HG02885 (cell line): ENCODE measurements around the gene KRI1.
"Not testable (repeated sequence)": the region's sequence is repeated elsewhere in the genome, so short reads cannot be mapped to it uniquely, and the experiment has no call there.

Source experiments
- ATAC-seq: cut with Tn5 transposase; IDR thresholded peaks from one replicate; pipeline ENCODE4 v1.9.1; 2021; ENCODE audit warnings: mild to moderate bottlenecking; ENCODE audit not compliant: unreplicated experiment, poor library complexity

KRI1 gene

DNA sequence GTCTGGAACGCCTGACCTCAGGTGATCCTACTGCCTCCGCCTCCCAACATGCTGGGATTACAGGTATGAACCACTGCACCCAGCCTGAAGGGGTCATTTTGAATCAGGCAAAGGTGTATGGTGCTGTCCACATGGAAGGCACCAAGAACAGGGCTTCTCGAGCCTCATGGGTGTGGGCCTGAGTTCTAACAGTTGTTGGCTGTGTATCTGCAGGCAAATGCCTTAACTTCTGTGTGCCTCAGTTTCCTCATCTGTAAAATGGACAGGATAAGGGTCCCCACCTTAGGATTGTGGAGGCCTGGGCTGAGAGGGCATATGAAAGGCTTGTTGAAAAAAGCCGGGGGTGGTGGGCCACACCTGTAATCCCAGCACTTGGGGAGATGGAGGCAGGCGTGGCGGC, 12.1 kb upstream of the KRI1 start:
- ATAC-seq = no peak

DNA sequence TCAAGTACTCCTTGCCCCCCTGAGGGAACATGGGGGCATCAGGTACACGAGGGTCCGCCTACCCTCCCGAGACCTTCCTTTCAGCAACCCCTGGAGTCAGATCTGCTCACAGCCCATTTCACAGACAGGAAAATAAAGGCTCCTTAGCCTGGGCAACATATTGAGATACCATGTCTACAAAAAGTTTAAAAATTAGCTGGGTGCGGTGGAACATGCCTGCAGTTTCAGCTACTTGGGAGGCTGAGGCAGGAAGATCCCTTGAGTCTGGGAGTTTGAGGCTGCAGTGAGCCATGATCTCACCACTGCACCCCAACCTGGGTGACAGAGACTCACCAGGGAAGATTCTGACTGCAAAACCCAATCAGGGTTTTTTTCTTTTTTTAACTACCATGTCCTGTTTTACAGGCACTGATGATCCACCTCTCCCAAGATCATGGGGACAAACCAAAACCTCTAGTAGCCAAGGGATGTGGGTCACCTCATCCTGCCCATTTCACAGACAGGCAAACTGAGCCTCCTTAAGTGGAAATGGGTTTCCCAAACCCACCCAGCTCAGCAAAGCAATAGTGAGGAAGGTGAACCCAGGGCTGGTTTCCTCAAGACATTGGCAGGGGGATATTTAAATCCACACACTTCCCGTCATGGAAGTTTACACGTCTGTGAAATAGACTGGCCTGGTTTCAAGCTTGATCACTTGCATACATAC, 9.4 kb upstream of the KRI1 start:
- ATAC-seq = no peak

DNA sequence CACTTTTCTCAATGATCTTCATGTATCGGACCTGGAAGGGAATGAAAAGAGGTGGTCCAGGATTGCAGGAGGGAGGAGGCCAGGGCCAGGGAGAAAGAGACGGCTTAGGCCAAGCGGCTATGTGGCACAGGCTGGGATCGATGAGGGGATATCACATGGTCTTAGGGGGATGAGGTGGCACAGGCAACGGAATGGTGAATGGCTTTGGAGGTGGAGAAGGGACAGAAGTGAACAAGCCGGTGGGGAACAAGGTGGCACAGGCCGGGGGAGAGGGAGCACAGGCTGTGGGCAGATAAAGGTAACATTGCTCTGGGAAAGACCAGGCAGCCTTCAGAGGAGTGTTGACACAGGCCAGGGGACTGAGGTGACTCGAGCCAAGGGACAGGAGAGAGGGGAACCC, 8.7 kb upstream of the KRI1 start:
- ATAC-seq = no peak

DNA sequence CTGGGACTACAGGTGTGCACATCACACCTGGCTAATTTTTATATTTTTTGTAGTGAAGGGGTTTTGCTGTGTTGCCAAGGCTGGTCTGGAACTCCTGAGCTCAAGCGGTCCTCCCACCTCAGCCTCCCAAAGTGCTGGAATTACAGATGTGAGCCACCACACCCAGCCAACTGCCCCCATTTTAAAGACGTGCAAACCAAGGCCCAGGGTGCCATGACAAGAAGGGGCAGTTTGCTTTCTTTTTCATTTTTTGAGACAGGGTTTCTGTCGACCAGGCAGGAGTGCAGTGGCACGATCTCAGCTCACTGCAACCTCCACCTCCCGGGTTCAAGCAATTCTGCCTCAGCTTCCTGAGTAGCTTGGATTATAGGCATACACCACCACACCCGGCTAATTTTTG, 8.0 kb upstream of the KRI1 start:
- ATAC-seq = not testable (repeated sequence)

DNA sequence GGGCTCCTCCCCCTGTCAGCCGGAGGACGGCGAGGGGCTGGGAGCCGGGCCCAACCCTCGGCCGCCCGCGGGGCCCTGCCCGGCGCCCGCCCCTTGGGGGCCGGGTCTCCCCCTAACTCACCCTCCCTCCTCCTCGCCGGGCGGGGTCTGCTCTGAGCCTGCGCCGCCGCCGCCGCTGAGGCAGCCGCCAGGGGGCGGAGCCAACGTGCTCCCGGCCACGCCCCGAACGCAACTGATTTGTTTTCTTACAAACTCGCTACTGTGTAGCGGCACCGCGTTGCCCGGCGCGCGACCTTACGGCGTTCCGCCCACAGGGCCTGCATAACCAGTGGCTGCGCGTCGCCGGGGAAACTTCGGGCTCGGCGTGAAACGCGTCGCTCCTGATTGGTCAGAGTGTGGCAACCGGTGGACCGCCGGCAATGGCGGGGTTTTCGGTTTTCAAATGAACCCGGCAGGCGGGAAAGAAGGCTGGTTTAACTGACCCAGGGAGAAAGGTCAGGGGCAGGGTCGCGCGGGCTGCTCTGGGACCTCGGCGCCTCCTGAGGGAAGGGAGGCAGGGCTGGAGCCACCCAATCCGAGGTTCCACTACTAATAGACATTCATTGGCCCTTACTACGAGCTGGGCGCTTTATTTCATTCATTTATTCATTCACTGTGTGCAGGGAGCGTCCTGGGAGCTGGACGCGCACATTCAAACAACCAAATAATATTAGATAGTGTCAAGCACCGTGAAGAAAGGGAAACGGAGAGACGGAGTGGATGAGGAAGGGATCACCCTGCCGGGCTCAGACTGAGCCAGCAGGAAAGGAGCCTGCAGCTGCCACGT, 3.2 kb upstream of the KRI1 start, which contains the start of gene CDKN2D:
TSS of gene CDKN2D (minus strand) at position 154 of the 826 bp plus-strand sequence. CDS start 326 bp downstream, outside the sequence.
- peak; percentile 66 for ATAC-seq

DNA sequence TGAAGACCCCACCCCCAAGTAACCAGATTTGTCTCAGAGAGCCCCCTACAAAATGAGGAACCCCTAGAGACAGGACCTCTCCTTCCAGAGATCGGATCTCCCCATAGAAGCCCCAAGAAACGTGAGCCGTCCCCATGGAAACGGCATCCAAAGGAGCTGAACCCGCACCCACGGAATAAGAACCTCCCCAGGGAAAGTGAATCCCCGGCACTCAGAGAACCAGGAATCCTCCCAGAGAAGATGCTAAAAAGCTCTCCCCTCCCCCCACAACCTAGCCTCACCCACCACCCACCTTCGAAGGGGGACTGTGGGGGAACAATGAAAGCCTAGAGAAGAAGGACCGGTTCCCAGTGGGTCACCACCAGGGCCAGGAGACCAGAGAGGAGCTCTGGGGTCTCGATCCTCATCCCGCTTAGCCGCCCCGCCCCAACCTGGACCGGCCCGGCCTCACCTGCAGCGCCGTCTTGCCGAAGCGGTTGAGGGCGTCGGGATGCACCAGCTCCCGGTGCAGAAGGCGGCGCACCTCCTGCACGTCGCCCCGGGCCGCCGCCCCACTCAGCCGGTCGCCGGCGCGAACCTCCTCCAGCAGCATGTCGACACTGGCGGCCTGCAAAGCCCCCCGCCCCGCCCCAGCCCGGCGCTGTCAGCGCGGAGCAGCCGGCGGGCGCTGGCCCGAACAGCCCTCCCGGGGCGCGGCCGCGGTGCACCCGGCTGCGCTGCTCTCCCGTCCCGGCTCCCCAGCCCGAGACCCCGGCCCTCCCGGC, 2.4 kb upstream of the KRI1 start:
- peak; percentile 1 for ATAC-seq

DNA sequence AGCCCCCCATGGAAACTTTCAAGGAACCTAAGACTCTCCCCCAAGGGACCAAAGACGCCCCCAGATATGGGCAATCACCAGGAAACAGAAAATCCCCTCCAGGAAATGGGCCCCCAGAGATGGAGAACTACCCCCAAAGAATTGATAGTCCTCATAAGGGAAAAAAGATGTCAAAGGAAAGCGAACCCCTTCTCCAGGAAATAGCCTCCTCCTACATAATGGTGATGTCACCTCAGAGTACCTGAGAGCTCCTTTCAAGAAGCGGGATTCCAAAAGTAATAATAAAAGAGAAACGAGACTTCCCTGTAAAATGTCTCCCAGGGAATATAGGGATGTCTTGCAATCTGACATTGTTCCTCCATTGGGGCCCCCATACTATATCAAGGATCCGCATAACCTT, 1.8 kb upstream of the KRI1 start:
- ATAC-seq = no peak

DNA sequence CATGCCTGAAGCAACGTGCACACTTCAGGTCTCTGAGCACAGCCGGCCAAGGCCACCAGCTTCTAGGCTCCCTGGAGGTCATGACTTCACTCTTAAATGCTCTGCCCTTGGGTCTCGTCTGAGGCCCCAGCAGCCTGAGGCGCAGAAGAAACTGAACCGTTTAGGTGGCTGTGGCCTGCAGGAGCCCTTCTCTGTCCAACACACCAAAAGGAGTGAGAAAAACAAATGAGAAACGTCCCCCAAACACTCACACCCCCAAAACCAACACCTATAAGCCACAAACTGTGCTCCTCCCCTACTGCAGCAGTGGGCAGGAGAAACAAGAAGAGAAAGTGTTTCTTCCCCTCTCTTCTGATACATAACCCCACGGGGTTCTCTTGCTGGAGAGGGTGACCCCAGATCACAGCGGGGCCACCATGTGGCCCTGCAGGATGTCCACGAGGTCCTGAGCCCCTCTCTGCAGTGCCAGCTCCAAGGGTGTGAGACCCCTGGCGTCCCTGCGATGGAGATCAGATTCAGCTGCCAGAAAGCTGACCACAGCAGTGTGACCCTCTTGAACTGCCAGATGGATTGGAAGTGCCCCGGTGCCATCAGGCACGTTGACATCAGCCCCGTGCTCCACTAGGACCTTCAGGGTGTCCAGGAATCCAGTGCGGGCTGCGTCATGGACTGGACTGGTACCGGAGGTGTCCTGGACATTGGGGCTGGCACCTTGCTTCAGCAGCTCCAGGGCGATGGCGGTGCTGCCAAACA, 1.0 kb upstream of the KRI1 start:
- no peak for ATAC-seq

DNA sequence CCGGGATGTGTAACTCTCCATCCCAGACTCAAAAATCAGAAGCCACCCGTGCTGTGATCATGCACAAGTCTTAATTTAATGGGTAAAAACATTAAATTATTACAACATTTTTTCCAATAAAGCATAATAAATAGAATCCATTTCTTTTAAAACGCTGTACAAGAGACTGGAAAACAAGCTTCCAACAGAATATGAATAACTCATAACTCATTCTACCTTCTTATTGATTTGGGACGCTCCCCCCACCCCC, 523 bp upstream of the KRI1 start:
- ATAC-seq = no peak

DNA sequence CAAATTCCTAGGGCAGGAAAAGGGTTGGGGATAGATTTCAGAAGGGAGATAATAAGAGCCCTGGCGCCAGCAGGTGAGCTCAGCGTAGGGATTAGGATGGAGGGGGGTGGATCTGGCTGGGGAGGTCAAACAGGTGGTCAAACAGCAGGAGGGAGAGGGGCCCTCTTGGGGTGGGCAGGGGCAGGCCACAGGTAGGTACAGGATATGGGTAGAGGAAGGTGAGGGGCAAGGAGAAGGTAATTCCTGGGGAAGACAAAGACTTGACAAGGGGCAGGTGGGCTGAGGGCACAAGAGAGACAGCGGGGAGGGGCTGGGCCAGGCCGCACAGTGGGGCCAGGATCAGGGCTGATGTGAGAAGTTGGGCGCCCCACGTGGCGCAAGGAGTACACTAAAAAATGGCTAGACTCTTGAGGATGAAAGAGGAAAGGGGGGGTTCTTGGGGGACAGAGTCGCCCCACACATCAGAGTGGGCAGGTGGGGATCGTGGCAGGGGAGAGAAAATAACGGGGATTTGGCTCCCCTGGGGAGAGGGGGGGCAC, 713 bp downstream of the KRI1 start:
- no peak for ATAC-seq

DNA sequence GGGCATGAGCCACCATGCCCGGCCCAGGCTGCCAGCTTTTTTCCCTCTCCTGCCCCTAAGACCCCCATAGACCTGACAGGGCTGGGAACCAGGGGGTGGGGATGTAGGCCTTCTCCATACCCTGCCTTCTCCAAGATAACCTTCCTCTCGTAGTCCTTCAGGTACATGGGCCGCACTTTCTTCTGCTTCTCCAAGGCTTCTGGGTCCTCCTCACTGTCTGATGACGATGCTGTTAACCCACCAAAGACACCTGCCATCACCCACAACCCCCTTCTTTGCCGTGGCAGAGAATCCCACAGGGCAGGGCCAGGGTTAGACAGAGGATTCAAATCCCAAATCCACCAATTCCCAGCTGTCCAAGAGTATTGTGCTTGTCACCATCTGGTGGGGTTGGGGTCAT, 3.2 kb downstream of the KRI1 start:
- no peak for ATAC-seq

DNA sequence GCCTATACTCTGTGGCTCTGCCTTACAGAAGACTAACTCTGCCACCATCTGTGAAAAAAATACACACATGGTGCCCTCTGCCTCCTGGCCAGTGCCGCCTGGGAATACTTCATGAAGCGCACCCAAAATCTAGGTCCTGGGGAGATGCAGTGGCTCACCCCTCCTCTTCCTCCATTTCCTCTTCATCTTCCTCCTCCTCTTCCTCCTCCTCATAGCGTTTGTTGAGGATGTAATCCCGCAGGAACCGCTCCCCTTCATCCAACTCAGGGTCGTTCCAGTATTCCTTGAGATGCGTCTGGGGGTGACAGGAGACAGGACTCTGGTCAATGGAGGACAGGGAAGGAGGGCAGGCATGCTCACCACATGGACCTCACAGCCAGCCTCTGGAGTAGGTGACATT, 5.7 kb downstream of the KRI1 start:
- no peak for ATAC-seq

DNA sequence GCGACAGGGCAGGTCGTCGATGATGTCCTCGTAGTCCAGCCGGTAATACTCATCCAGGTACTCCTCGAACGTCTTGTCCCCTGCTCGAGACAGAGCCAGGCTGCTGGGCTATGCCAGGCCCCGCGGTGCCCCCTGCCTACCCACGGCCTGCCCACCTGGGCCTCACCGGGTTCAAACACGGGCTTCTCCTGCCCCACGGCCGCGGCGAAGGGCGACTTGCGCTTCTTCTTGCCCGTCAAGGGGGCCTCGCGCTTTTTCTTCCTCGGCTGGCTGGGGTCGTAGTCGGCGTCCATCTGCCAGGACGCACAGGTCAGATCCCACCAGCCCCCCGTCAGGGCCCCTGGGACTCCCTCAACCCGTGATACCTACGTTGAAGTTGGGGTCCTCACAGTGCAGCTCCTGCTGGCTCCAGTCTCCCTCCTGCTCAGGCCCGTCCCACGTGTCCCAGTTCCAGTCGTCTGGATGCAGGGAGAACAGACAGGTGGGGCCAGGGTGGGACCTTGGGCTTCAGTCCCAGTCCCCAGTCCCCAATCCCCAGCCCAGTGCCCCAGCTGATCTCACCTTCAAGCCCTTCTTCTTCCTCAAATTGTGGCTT, 8.1 kb downstream of the KRI1 start:
- ATAC-seq = no peak

DNA sequence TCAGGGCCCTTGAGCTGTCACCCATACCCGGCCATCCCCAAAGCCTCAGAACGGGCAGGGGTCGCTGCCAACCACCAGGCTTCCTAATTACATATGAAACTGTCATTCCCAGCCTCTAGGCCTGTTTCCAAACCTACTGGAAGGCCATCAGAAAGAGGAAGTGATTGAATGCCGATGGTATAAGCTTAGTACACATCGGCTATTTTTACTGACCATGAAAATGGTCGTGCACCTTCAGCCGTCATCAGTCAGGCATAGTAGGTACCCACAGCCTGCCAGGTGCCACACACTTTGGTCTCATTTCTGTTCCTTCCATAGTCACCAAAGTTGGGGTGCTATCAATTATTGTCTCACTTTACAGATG, 10.2 kb downstream of the KRI1 start:
- ATAC-seq = no peak

DNA sequence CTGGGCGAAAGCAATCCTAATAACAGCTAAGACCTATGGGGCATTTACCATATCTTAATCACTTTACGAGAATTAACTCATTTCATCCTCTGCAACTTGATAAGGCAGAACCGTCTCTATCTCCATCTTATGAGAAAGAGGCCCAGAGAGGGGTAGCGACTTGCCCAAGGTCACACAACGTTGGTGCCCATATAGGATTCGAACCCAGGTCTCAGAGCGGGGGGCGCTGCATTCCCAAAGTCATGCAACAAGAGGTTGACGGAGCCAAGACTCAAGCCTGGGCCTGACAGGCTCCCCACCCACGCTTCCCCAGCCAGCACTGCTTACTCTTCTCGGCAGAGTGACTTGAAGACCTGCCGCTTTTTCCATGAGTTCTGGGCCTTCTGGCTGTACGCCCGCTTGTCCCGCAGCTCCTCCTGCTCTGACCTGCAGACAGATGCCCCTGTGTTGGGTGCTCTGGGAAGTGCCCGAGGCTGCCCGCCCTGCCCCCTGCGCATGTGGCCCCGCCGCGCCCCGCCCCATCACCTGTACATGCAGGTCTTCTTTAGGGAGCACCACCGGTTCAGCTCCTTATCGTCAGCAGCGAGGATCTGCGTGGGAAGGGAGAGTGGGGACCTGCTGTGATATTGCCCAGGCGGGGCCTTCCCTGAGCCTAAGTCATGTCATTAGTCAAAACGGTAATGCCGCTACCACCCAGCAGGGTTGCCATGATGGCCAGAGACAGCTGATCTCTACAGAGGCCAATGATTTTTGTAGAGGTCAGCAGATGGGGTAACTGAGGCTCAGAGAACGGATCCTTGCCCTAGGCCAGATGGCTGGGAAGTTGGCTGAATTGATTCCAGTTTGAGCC, 10.8 kb downstream of the KRI1 start:
- ATAC-seq = no peak

DNA sequence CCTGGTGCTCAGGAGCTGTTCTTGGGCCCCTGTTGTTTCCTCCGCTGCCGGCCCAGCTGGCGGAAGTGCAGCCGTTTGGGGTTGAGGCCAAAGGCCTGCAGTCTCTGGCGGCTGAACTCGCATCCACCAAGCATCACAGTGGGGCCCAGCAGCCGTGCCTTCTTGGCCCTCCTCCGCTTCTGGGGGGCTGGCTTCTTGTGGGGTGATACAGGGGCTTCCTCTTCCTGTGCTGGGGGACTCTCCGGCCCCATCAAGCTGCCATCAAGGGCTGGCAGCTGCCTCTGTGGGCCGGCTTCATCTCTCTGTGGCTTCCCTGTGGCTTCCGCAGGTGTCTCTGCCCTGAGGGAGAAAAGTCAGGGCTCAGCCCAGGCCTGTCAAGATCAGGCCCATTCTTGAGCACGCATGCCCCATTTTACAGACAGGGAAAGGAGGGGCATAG, 11.8 kb downstream of the KRI1 start:
- ATAC-seq = no peak

DNA sequence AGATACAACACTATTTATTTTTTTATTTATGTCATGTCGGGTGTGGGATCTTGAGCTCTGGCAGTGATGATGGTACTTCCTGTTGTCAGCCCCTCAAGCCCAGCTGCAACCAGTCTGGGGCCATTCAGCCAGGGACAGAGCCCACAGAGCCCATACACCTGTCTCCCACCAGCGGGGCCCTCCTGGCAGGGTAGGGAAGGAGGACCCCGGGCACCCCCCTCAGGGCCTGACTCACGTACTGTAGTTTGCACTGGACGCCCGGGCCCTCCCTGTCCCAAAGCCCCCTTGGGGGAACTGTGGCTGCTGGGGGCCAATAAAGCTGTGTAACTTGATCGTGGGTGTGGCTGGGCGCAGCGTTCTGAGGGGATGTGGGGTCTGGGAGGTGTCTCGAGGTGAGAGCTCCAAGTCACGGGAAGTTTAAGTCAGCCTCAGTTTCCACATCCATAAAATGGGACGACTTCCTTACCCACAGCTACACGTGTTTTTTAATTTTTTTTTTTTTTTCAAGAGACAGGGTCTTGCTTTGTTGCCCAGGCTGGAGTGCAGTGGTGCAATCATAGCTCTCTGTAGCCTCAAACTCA, 12.6 kb downstream of the KRI1 start:
- ATAC-seq = no peak

DNA sequence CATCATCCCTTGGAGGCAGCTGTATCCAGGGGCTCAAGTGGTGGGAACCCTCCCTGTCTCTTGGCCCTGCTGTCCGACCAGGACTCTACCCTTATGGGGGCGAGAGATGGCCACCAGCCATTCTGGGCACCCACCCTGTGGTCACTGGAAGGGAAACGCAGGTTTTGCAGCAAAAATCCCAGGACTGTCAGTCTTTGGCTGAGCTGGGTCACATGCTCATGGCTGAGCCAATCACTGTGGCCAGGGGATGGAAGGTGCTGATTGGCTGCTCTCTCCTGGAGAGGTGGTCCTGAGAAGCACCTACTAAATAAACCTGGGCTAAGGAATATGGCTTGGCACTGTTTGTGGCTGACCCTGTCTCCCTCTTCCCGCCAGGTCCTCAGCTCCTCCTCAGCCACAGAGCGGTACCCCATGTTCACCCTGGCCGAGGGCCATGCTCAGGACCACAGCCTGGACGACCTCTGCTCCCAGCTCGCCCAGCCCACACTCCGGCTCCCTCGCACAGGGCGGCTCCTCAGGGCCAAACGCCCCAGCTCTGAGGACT, 13.2 kb downstream of the KRI1 start:
- no peak for ATAC-seq
